K562 (cell line): ENCODE measurements around the gene OBP2A. TPM values are rescaled to one million over a fixed set of nuclear protein-coding genes. Genes with fewer than 3 reads are reported as not detected.
A peak's percentile ranks its signal among the peaks of the same experiment; 100 is the strongest.

Experiments used
- CEBPB ChIP-seq: fragments of 450-650 bp; IDR thresholded peaks from 2 replicates; pipeline ENCODE4 v1.6.1; 2016; ENCODE audit warnings: missing genetic modification characterization, missing compliant biosample characterization
- CTCF ChIP-seq, 3 experiments: IDR thresholded peaks in 2 of 3; conservative IDR thresholded peaks in 1 of 3; 2 replicates each; pipeline ENCODE4 v1.5.1; 2011 to 2012; ENCODE audit warnings: low read length in 3 of 3, mild to moderate bottlenecking in 3 of 3, control low read depth in 2 of 3, improper control_type of control experiment in 1 of 3, inconsistent platforms in 1 of 3, low read depth in 1 of 3, mixed read lengths in 1 of 3, moderate library complexity in 1 of 3; ENCODE audit not compliant: insufficient read depth in 2 of 3
- EGR1 ChIP-seq: fragments of 450-650 bp; conservative IDR thresholded peaks from 2 replicates; pipeline ENCODE4 v1.6.1; 2017; ENCODE audit warnings: mild to moderate bottlenecking
- FIP1L1 ChIP-seq: fragments of 200-400 bp; formaldehyde crosslinking; IDR thresholded peaks from 2 replicates; pipeline ENCODE4 v1.6.1; 2018; ENCODE audit warnings: mild to moderate bottlenecking, low read depth, low read length; ENCODE audit not compliant: poor library complexity, severe bottlenecking
- FOS ChIP-seq: IDR thresholded peaks from 3 replicates; pipeline ENCODE4 v1.6.1; 2011; ENCODE audit not compliant: insufficient read length; ENCODE audit errors: extremely low read depth
- FOXK2 ChIP-seq, 2 experiments: fragments of 450-650 bp; IDR thresholded peaks in 1 of 2; conservative IDR thresholded peaks in 1 of 2; 2 replicates each; pipeline ENCODE4 v1.6.1; 2016; ENCODE audit warnings: low read depth in 2 of 2, mild to moderate bottlenecking in 1 of 2
- HDAC1 ChIP-seq, 2 experiments: fragments of 450-650 bp; IDR thresholded peaks; 2 replicates each; pipeline ENCODE4 v1.6.1; 2016 to 2017; ENCODE audit warnings: inconsistent platforms in 1 of 2, mild to moderate bottlenecking in 1 of 2, moderate library complexity in 1 of 2
- HLTF ChIP-seq: fragments of 450-650 bp; IDR thresholded peaks from 2 replicates; pipeline ENCODE4 v1.6.1; 2016
- HMG20A ChIP-seq: fragments of 450-650 bp; formaldehyde crosslinking; conservative IDR thresholded peaks from 2 replicates; pipeline ENCODE4 v1.4.0; 2020; ENCODE audit warnings: mild to moderate bottlenecking, mixed read lengths
- KDM2B ChIP-seq: fragments of 250-450 bp; sonication (Bioruptor Pico); IDR thresholded peaks from 2 replicates; pipeline ENCODE4 v1.8.0; 2021; ENCODE audit warnings: mild to moderate bottlenecking, moderate library complexity
- KLF16 ChIP-seq: IDR thresholded peaks from 2 replicates; pipeline ENCODE4 v1.6.1; 2016; ENCODE audit warnings: antibody characterized with exemption
- MAZ ChIP-seq, 2 experiments: fragments of 450-650 bp in 1 of 2; sonication (generic) in 1 of 2; formaldehyde crosslinking; IDR thresholded peaks in 1 of 2; conservative IDR thresholded peaks in 1 of 2; 2 replicates each; pipeline versions ENCODE4 v1.4.0 to v1.5.0; 2020; ENCODE audit warnings: mild to moderate bottlenecking in 1 of 2, missing genetic modification reagents in 1 of 2
- NFRKB ChIP-seq: fragments of 450-650 bp; IDR thresholded peaks from 2 replicates; pipeline ENCODE4 v1.6.1; 2016; ENCODE audit warnings: low read depth
- PTRF ChIP-seq: fragments of 450-650 bp; IDR thresholded peaks from 2 replicates; pipeline ENCODE4 v1.6.1; 2016; ENCODE audit warnings: mild to moderate bottlenecking, missing genetic modification characterization, missing compliant biosample characterization
- SETDB1 ChIP-seq: IDR thresholded peaks from one replicate; pipeline ENCODE4 v1.6.1; 2012; ENCODE audit warnings: low read length, control low read depth, inconsistent platforms
- SMAD4 ChIP-seq: fragments of 250-450 bp; sonication (Bioruptor Pico); conservative IDR thresholded peaks from 2 replicates; pipeline ENCODE4 v1.8.0; 2021; ENCODE audit warnings: inconsistent platforms, mild to moderate bottlenecking, moderate library complexity
- STAG1 ChIP-seq: sonication (generic); formaldehyde crosslinking; IDR thresholded peaks from 2 replicates; pipeline ENCODE4 v1.5.0; 2020; ENCODE audit warnings: missing genetic modification reagents, borderline replicate concordance
- TRIM24 ChIP-seq, 2 experiments: fragments of 450-650 bp; IDR thresholded peaks; 2 replicates each; pipeline ENCODE4 v1.6.1; 2016
- ZBTB33 ChIP-seq: sonication (generic); formaldehyde crosslinking; IDR thresholded peaks from 2 replicates; pipeline ENCODE4 v1.8.1; 2023; ENCODE audit warnings: mild to moderate bottlenecking, missing genetic modification reagents
- ZNF124 ChIP-seq: sonication (generic); formaldehyde crosslinking; IDR thresholded peaks from 2 replicates; pipeline ENCODE4 v1.8.1; 2022; ENCODE audit warnings: missing genetic modification reagents
- ZNF311 ChIP-seq: fragments of 250-450 bp; sonication (Bioruptor Pico); IDR thresholded peaks from 2 replicates; pipeline ENCODE4 v1.4.0; 2020; ENCODE audit warnings: mild to moderate bottlenecking, moderate library complexity
- ZNF518B ChIP-seq: fragments of 250-450 bp; sonication (Bioruptor Pico); IDR thresholded peaks from 2 replicates; pipeline ENCODE4 v1.5.0; 2021; ENCODE audit warnings: mild to moderate bottlenecking, moderate library complexity
- polyA plus RNA-seq, 8 experiments: library from polyadenylated mRNA; depleted of rRNA in 4 of 8; stranded (reverse) in 5 of 8; unstranded in 3 of 8; fragments of >200 nt; fragmentation: Nextera tagmentation in 2 of 8; fragmentation: Illumina TruSeq in 1 of 8; extraction: Ambion mirVana in 2 of 8; extraction: Trizol in 1 of 8; gene quantifications; 2 replicates each; pipeline versions ENCODE4 v1.2.1 to v1.2.3, GENCODE V29; 2011 to 2014; ENCODE audit warnings: inconsistent platforms in 1 of 8, missing spikeins in 1 of 8
- total RNA-seq, 7 experiments: library from RNA; depleted of rRNA in 6 of 7; stranded (reverse); fragments of >200 nt in 6 of 7; fragmentation: Illumina TruSeq in 2 of 7; extraction: Trizol in 2 of 7; gene quantifications; 2 replicates each; pipeline versions ENCODE4 v1.2.1 to v1.2.3, GENCODE V29; 2011 to 2021; ENCODE audit warnings: low replicate concordance in 1 of 7

Gene OBP2A
- total and polyA plus RNA-seq, 9 of the 15 experiments (the other 6 are each of a cell fraction or from before 2014, with no cell fraction given) = not detected

GRCh38 chr9:135526730-135527571 is 19.0 kb upstream of the OBP2A start (continued):
- peak; percentile 65 for TF ChIP-seq EGR1
- no peak for TF ChIP-seq HLTF
- TF ChIP-seq HMG20A (CRISPR knock-in tag) = no peak
- 0 out of 4 replicates have a peak, but pooled peaks of 1 of the 2 experiments have one; percentile 17 for TF ChIP-seq MAZ (CRISPR knock-in tag; conservative IDR thresholded peaks at IDR 0.05 in 1 of 2, IDR thresholded peaks at IDR 0.05 in 1 of 2)
- no peak for TF ChIP-seq KDM2B
- no peak for TF ChIP-seq ZNF311 (CRISPR knock-in tag)
- TF ChIP-seq ZNF124 (CRISPR knock-in tag) = no peak
- no peak for TF ChIP-seq SETDB1
- no peak for TF ChIP-seq ZNF518B (CRISPR knock-in tag)
- TF ChIP-seq CEBPB (tag) = peak; percentile 91
- peak in 1 of 3 experiments; percentile 14; a peak in 1 of 6 replicates for TF ChIP-seq CTCF (IDR thresholded peaks at IDR 0.05 in 2 of 3, conservative IDR thresholded peaks at IDR 0.05 in 1 of 3; ENCODE audit: insufficient read depth in 2 of 3, low read depth in 1 of 3, low read length in 3 of 3)
- TF ChIP-seq FIP1L1 = peak; percentile 14
- no peak for TF ChIP-seq NFRKB
- peak; percentile 95 for TF ChIP-seq ZBTB33 (CRISPR knock-in tag)
- TF ChIP-seq STAG1 = no peak
- no peak for TF ChIP-seq PTRF (tag)
- TF ChIP-seq KLF16 = no peak
- TF ChIP-seq SMAD4 (CRISPR knock-in tag) = no peak
- TF ChIP-seq FOXK2 (conservative IDR thresholded peaks at IDR 0.05 in 1 of 2, IDR thresholded peaks at IDR 0.05 in 1 of 2; ENCODE audit: low read depth in 2 of 2) = no peak
- TF ChIP-seq TRIM24 (IDR thresholded peaks at IDR 0.05) = no peak
- TF ChIP-seq HDAC1 (IDR thresholded peaks at IDR 0.05) = 0 out of 4 replicates have a peak, but pooled peaks of 1 of the 2 experiments have one; percentile 18
- no peak for TF ChIP-seq FOS
